NT2/D1 (cell line): ENCODE measurements around the gene BICC1.

Experiments
- SUZ12 ChIP-seq: IDR thresholded peaks from 2 replicates; pipeline ENCODE4 v1.6.1; 2011; ENCODE audit not compliant: insufficient read length, insufficient read depth; ENCODE audit errors: extremely low read depth
- YY1 ChIP-seq: IDR thresholded peaks from 2 replicates; pipeline ENCODE4 v1.6.1; 2011; ENCODE audit not compliant: insufficient read length, insufficient read depth
- ZNF274 ChIP-seq: IDR thresholded peaks from 2 replicates; pipeline ENCODE4 v1.6.1; 2011; ENCODE audit warnings: mild to moderate bottlenecking, low read depth, low read length

DNA sequence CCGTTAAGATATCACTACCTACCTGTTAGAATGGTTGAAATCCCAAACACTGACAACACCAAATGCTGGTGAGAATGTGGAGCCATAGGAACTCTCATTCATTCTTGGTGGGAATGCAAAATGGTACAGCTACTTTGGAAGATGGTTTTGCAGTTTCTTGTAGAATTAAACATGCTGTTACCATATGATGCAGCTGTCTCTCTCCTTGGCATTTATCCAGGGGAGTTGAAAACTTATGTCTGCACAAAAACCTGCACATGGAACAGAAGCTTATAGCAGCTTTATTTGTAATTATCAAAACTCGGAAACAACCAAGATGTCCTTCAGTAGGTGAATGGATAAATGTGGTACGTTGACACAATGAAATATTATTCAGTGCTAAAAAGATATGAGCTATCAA is 199.5 kb downstream of the BICC1 start:
- TF ChIP-seq ZNF274 (no peak), SUZ12 (no peak), YY1 (no peak)
